ENCODE data around the gene MTFP1.
"Not testable (repeated sequence)": the region's sequence is repeated elsewhere in the genome, so short reads cannot be mapped to it uniquely, and the experiment has no call there.

Gene MTFP1

DNA sequence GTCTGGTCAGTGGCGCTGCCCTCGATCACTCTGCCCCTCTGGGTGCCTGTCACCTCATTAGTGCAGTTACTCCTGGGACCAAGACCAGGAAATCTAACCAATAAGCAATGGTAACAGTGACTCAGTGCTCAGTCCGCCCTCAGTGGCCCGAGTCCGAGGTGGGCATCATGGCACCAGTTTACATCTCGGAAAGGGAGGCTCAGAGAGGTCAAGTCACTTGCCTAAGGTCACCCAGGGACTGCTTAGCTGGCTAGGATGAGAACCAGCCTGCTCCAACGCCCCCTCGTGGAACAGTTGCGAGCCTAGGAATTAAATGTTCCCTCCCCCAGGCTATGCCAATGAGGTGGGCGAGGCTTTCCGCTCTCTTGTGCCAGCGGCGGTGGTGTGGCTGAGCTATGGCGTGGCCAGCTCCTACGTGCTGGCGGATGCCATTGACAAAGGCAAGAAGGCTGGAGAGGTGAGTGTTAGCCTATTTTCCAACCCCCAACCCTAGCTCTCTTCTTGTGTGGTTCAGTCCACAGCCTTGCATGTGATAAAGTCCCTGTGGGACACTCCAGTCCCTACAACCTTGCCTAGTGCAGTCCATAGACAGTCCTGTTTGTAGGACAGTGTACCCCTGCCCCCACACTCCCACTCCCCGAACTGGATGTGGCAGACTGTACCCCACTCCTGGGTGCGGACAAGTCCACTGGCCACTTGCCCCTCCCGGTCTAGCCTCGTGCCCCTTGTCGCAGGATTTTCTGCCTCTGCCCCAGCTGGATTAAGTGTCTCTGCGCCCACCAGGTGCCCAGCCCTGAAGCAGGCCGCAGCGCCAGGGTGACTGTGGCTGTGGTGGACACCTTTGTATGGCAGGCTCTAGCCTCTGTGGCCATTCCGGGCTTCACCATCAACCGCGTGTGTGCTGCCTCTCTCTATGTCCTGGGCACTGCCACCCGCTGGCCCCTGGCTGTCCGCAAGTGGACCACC lies 1.1 kb downstream of the MTFP1 start:
- peak; percentile 91 for DNase-seq

DNA sequence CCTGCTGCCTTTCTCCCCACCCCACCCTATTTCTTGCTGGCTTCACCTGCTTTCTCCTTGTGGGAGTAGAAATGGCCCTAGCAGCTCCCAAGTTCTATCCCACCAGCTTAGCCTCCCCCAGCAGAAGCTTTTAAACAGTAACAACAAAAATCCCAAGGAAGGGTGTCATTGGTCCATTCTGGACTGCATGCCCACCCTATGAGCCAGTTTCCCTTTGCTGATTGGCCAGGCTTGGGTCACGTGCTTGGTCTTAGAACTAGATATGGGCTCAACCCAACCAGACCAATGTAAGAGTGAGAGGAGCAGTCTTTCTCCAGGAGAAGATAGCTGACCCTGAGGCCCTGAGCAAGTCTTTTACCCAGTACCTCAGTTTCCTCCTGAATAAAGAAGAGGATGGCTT lies 2.3 kb downstream of the MTFP1 start:
- DNase-seq: no peak

- no peak for DNase-seq
Observed at GRCh38 chr22:30429887-30430286, 4.3 kb downstream of the MTFP1 start.

- DNase-seq: no peak
Observed at GRCh38 chr22:30430933-30431332, 5.4 kb downstream of the MTFP1 start.

GRCh38 chr22:30432096-30432495 lies 6.5 kb downstream of the MTFP1 start:
- DNase-seq: no peak

GRCh38 chr22:30432520-30432919 lies 7.0 kb downstream of the MTFP1 start:
- DNase-seq: no peak

GRCh38 chr22:30433227-30433626 lies 7.7 kb downstream of the MTFP1 start:
- no peak for DNase-seq

DNA sequence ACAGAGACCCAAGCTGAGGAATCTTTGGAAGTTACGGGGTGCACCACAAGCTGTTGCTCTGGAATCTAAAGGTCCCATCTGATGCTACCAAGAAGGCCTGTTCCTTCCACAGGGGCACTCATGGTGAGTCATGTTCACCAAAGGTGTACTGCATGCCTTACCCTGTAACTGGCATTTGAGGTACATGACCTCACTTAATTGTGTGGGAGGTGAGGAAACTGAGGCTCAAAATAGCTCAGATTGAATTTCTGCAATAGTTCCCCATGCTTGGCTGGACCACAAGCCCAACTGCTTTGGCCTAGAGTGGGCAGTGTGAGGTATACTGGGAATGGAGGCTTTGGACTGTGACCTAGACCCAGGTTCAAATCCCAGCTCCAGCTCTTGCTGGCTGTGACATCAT lies 8.2 kb downstream of the MTFP1 start:
- no peak for DNase-seq

DNA sequence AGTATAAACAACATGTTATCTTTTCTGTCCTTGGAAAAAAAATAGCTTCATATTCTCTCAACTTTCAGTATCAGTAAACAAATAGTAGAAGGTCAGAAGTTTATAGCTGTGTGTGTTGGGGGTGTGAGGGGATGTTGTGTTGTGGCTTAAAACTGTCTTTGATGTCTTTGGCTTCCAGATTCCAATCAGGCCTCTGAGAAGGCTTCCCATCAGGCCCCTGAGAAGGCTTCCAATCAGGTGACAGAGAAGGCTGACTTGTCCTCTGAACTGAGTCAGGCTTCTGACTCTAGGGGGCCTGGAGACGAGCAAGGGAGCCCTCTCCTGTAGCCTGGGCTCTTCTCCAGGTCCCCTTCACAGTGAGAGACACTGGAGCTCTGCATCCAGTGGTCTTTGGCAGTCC lies 9.3 kb downstream of the MTFP1 start:
- DNase-seq: no peak

DNA sequence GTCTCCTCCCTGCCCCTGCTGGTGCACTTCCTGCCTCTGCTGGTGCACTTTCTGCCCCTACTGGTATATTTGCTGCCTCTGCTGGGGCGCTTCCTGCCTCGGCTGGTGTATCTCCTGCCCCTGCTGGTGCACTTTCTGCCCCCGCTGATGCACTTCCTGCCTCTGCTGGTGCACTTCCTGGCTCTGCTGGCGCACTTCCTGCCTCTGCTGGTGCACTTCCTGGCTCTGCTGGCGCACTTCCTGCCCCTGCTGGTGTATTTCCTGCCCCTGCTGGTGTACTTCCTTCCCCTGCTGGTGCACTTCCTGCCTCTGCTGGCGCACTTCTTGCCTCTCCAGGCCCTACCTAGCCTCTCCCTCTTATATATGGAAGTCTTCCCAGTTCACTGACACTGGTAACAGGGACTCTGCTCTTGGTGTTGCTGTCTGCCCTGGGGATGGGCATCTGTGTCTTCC lies 10.1 kb downstream of the MTFP1 start:
- no peak for DNase-seq

GRCh38 chr22:30436196-30436595 lies 10.6 kb downstream of the MTFP1 start:
- no peak for DNase-seq

DNA sequence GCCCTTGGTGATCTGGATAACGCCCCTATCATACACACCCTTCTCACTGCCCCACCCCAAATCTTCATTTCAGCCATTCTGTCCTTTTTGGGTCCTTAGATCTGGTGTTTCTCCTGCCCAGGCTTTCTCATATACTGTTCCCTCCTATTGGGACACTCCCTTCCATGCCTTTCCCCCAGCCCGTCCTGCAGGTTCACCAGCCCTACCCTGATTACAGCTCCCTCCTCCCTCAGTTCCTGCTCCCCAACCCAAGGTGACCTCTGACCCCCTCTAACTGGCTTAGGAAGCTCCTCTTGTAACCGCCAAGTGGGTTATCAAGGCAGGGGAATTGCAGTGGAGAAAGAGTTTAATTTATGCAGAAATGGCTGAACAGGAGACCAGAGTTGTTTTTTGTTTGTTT lies 13.0 kb downstream of the MTFP1 start:
- no peak for DNase-seq

- no peak for DNase-seq
Observed at GRCh38 chr22:30439226-30439625, 13.7 kb downstream of the MTFP1 start.

- DNase-seq: no peak
Observed at GRCh38 chr22:30439836-30440235, 14.3 kb downstream of the MTFP1 start.

DNA sequence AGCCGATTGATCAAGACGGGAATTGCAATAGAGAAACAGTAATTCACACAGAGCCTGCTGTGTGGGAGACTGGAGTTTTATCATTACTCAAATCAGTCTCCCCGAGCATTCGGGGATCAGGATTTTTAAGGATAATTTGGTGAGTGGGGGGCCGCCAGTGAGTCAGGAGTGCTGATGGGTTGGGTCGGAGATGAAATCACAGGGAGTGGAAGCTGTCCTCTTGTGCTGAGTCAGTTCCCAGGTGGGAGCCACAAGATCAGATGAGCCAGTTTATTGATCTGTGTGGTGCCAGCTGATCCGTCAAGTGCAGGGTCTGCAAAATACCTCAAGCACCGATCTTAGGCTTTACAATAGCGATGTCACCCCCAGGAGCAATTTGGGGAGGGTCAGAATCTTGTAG lies 15.5 kb downstream of the MTFP1 start:
- DNase-seq: no peak

GRCh38 chr22:30444632-30445437 lies 19.3 kb downstream of the MTFP1 start:
- DNase-seq: peak; percentile 55

DNA sequence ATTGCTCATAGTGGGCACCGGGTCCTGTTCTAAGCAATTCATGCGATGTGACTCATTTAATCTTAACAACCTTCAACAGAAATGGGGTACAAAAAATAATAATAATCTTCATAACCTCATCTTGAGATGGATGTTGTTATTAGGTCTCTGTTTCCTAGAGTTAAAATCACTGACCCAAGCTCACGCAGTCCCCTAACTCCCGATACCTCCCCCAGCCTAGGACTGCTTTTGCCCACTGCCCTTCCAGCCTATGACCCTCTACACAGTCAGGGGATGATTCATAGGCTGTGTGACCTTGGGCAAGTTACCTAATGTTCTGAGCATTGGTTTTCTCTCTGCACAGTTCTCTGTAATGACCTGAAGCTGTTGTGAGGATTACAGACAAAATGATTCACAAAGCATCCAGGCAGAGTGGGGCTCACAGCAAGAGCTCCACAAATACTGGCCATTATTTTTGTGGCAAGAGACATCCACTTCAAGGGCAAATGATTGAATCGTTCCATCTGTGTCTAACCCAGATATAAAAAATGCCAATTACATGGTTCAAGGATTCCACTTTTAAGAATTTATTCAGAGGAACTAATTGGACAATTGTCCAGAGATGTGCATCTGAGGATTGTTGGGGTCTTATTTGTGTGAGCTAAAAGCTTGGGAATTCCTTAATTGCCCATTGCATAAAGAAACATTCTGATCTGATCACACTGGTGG lies 20.0 kb downstream of the MTFP1 start:
- peak; percentile 38 for DNase-seq

- DNase-seq: no peak
Observed at GRCh38 chr22:30447656-30448055, 22.1 kb downstream of the MTFP1 start.

- not testable (repeated sequence) for DNase-seq
Observed at GRCh38 chr22:30451488-30451887, 25.9 kb downstream of the MTFP1 start.

DNA sequence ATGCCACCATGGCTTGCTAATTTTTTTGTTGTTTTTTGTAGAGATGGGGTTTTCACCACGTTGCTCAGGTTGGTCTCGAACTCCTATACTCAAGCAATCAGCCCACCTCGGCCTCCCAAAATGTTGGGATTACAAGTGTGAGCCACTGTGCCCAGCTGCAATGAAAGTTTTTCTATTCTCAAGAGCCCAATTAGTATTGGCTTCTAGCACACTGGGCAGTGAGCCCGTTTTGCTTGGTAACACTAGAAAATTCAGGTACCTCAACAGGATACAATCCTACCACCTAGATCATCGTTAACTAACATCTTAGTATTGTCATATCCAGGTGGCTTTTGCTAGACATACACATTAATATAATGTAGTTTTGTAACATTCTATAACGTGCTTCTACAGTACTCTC lies 27.3 kb downstream of the MTFP1 start:
- no peak for DNase-seq

- DNase-seq: no peak
Observed at GRCh38 chr22:30453731-30454510, 28.4 kb downstream of the MTFP1 start.

GRCh38 chr22:30455075-30455840 lies 29.7 kb downstream of the MTFP1 start:
- no peak for DNase-seq

All from inflammatory macrophage treated with lipopolysaccharide for 4 hours (primary cell).